GM18517 (cell line): Measurements from ENCODE around the gene DLGAP3.

ENCODE experiments used
- ATAC-seq: cut with Tn5 transposase; IDR thresholded peaks from one replicate; pipeline ENCODE4 v1.9.1; 2021; ENCODE audit warnings: mild to moderate bottlenecking, moderate library complexity; ENCODE audit not compliant: unreplicated experiment

DLGAP3 gene

DNA sequence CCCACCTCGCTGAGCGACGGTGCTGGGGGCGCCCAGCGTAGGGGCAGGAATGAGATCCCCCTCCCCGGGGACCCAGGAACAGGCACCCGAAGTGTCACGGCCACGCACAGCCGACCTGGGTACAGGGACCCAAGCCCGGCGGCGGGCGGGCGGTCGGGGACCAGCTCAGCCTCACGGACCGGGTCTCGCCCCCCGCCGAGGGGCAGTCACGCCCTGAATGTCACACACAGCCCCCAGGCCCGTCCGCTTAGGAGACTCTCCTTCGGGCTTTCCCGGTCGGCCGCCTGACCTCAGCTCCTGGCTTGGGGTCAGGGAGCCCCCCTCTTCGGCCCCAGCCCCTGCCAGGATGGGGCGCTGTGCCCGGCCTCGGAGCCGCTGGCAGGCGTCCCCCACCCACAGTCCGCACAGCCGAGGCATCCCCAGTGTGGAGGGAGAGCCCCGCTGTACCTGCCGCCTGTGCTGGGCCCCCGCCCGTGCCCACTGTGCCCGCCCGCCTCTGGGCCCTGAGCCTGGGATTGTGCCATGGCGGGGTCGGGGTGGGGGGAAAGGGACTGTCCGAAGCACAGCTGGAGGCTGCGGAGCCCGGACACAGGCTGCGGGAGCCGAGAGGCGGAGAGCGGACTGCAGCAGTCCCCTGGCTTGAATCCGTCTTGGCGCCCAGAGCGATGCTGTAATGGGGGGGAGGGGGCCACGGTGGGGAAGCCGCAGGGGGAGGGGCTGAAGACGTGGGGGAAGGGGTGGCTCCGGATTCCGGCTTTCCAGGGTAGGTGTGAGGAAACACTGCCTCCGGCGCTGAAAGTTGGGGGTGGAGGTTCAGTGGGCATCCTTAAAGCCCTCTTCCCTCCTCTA is 627 bp upstream of the DLGAP3 start:
- no peak for ATAC-seq

GRCh38 chr1:34928699-34929496 is 552 bp downstream of the DLGAP3 start:
- no peak for ATAC-seq

- no peak for ATAC-seq
Observed at GRCh38 chr1:34928066-34928696, 1.3 kb downstream of the DLGAP3 start.

GRCh38 chr1:34927316-34927715 is 2.1 kb downstream of the DLGAP3 start:
- ATAC-seq, result no peak

GRCh38 chr1:34926894-34927293 is 2.6 kb downstream of the DLGAP3 start:
- ATAC-seq, result no peak

DNA sequence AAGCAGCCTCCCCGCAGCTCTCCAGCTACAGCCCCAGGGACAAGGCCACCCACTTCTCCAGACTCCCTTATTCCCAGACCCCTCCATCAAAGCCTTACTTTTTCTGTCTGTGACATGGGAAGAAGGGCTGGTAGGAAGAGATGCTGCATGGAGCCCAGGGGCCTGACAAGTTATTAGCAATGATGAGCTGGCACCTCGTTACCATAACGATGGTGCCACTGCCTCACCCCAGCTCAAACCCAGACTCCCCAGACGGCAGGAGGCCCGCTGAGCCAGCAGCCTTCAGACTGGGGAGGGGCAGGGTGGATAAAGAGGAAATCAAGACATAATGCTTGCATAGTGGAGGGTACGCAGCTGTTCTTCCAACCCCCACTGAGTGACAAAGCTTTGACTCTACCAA is 3.3 kb downstream of the DLGAP3 start:
- no peak for ATAC-seq

DNA sequence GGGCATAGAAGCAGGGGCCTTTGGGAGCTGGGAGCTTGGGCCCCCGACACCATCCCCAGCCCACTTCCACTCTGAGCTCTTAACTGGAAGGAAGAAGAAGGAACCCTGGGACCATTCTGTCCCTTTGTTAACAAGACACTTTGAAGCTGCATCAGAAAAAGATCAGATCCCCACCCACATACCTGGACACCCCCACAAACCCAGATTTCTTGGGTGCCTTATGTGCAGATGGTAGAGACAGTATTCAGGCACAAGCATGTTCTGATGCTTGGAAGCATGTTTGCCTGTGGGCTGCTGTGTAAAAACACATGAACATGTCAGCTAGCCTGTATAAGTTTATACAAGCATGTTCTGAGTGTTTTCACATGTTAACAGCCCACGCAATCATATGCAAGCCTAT is 3.7 kb downstream of the DLGAP3 start:
- ATAC-seq, result no peak

- ATAC-seq, result no peak
Observed at GRCh38 chr1:34924759-34925555, 4.5 kb downstream of the DLGAP3 start.

DNA sequence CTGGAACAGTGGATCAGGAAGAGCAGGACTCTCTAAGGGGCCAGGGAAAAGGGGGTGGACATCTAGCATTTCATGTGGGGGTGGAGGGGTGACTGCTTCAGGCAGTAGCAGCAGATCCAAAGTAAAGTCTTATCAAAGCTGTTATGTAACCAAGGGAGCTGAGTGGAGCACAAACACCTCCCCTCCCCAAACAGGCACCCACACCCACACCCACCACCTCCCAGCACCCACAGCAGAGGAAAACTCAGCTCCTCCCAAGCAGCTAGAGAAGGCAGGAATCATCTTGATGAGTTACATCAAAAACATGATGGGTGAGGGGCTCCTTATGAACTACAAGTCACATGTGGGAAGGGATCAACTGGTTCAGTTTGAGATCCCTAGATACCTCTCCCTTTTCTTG is 6.0 kb downstream of the DLGAP3 start:
- no peak for ATAC-seq

DNA sequence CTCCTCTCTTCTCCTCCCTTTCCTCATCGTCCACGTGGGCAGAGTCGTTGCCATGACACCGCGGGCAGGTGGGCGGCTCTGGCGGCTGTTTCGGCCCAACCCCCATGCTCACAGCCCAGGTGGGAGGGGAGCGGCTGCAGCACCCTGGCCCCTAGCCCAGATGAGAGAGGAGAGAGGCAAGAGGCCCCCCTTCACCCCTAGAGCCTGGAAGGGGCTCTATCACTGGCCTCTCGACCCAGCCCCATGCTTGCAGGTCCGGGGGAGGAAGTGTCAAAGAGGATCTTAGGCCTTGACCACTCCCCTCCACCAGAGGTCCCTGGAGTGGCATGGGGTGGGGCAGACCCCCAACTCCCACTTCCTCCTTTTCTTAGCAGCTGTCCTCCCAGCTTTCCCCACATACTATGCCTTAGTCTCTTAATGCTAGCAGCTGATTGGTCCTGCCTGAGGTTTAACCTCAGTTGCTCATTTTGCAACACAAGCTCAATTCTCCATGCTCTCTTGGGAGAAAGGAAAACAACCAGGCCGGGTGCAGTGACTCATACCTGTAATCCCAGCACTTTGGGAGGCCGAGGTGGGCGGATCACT is 10.4 kb downstream of the DLGAP3 start:
- no peak for ATAC-seq

GRCh38 chr1:34918386-34918976 is 11.0 kb downstream of the DLGAP3 start:
- ATAC-seq, result no peak

DNA sequence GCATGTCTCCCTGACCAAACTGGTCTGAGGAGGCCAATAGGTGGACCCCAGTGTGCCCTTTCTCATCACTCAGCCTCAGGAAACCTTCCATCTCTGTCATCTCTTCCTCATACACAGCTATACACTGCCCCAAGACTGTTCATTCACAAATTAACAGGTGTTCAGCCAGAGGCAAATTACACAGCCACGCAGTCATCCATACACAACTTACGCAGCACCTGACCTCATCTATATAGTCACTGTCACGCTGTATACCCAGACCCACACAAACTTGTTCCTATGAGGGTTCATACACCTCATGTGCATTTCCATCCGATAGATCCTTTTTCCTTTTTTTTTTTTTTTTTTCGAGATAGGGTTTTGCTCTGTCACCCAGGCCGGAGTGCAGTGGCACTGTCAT is 12.4 kb downstream of the DLGAP3 start:
- ATAC-seq, result no peak

DNA sequence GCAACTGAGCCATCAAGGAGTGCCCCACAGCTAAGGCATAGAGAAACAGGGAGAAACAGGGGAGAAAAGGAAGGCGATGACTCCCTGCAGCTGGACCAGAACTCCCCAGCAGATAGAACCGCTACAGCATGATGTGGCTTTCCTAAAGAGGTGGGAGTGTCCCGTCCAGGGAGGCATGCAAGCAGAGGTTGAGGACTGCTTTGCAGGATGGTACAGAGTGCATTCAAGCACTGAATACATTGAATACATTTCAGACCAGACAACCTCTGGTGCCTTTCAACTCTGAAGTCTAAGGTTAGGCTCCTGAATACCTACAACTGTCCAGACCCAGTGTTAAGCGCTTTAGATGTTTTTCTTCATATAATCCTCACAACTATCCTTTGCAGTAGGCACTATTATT is 13.3 kb downstream of the DLGAP3 start:
- no peak for ATAC-seq

- no peak for ATAC-seq
Observed at GRCh38 chr1:34915521-34915920, 13.9 kb downstream of the DLGAP3 start.

- ATAC-seq, result no peak
Observed at GRCh38 chr1:34914958-34915357, 14.5 kb downstream of the DLGAP3 start.

- no peak for ATAC-seq
Observed at GRCh38 chr1:34911465-34911864, 18.0 kb downstream of the DLGAP3 start.

GRCh38 chr1:34910425-34910824 is 19.0 kb downstream of the DLGAP3 start:
- no peak for ATAC-seq

DNA sequence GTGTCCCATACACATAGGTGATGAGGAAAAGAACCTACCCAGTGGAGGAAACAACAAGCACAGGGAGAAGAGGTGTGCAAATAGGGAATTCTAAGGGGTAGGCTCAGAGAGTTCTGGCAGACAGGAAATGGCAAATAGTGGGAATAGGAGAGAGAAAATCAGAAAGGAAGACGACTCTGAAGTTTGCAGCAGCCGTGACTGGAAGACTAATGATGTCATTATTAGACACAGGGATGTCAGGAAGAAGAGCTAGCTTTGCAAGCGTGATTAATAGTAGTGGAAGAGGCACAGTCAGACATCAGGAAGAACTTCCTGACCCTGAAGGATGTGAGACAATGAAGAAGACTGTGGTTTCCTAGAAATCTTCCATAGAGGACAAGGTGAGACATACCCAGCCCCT is 21.1 kb downstream of the DLGAP3 start:
- ATAC-seq, result no peak

DNA sequence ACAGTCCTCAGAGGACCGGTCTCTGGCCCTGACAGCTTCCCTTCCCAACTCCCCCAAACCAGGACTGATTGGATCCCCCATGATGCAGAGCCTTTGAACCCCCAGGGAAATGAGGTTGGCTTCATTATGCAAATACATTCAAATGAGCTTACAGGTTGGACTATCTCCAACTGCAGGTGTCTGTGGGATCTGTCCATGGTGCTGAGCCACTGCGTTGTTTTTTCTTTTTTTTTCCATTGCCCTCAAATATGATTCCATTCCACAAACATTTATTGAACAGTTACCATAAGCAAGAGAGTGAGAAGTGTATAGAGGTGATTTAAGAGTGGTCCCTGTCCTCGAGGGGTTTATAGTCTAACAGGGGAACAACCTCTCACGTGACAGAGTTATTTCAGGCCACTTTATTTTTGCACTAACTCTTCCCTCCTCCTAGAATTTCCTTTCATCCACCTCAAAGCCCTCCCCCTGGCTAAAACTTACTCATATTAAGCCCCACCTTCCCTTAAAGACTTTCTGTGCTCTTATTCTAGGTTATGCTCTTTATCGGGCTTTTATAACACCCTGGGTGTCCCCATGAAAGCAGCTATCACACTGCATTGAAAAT is 21.9 kb downstream of the DLGAP3 start:
- no peak for ATAC-seq

GRCh38 chr1:34906756-34907155 is 22.7 kb downstream of the DLGAP3 start:
- ATAC-seq, result no peak
